Measurements from ENCODE around the gene SGIP1.

GRCh38 chr1:66751160-66751559 is 217.2 kb downstream of the SGIP1 start:
- TF ChIP-seq, protein P1, sequence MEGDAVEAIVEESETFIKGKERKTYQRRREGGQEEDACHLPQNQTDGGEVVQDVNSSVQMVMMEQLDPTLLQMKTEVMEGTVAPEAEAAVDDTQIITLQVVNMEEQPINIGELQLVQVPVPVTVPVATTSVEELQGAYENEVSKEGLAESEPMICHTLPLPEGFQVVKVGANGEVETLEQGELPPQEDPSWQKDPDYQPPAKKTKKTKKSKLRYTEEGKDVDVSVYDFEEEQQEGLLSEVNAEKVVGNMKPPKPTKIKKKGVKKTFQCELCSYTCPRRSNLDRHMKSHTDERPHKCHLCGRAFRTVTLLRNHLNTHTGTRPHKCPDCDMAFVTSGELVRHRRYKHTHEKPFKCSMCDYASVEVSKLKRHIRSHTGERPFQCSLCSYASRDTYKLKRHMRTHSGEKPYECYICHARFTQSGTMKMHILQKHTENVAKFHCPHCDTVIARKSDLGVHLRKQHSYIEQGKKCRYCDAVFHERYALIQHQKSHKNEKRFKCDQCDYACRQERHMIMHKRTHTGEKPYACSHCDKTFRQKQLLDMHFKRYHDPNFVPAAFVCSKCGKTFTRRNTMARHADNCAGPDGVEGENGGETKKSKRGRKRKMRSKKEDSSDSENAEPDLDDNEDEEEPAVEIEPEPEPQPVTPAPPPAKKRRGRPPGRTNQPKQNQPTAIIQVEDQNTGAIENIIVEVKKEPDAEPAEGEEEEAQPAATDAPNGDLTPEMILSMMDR (IDR thresholded peaks at IDR 0.05): no peak
- TF ChIP-seq EP300 (IDR thresholded peaks at IDR 0.05): no peak
